Measurements from ENCODE around the gene NKD2.

GRCh38 chr5:1011741-1012312 is 3.2 kb downstream of the NKD2 start:
- TF ChIP-seq CTCF (IDR thresholded peaks at IDR 0.05; ENCODE audit: low read depth, low read length) (no peak), POLR2A (IDR thresholded peaks at IDR 0.05; ENCODE audit: extremely low read depth, insufficient read length) (no peak), MAX (IDR thresholded peaks at IDR 0.05; ENCODE audit: low read depth, low read length) (no peak)

Measured in NB4 (cell line).